GM18511 (cell line): Measurements from ENCODE around the gene FLT4.

ENCODE experiments used
- ATAC-seq: cut with Tn5 transposase; IDR thresholded peaks from one replicate; pipeline ENCODE4 v1.9.1; 2021; ENCODE audit warnings: mild to moderate bottlenecking, moderate library complexity; ENCODE audit not compliant: unreplicated experiment

The FLT4 gene

GRCh38 chr5:180627386-180628120 lies 21.8 kb downstream of the FLT4 start:
- ATAC-seq, result no peak

- ATAC-seq, result no peak
Observed at GRCh38 chr5:180626661-180627385, 22.6 kb downstream of the FLT4 start.

GRCh38 chr5:180625791-180626660 lies 23.4 kb downstream of the FLT4 start:
- no peak for ATAC-seq

- no peak for ATAC-seq
Observed at GRCh38 chr5:180625125-180625790, 24.1 kb downstream of the FLT4 start.

GRCh38 chr5:180624587-180624986 lies 24.8 kb downstream of the FLT4 start:
- no peak for ATAC-seq

- no peak for ATAC-seq
Observed at GRCh38 chr5:180623844-180624243, 25.6 kb downstream of the FLT4 start.

- no peak for ATAC-seq
Observed at GRCh38 chr5:180623411-180623834, 26.0 kb downstream of the FLT4 start.

GRCh38 chr5:180622910-180623309 lies 26.5 kb downstream of the FLT4 start:
- no peak for ATAC-seq

GRCh38 chr5:180621311-180621710 lies 28.1 kb downstream of the FLT4 start:
- no peak for ATAC-seq

GRCh38 chr5:180620014-180620413 lies 29.4 kb downstream of the FLT4 start:
- no peak for ATAC-seq

GRCh38 chr5:180619563-180619915 lies 29.9 kb downstream of the FLT4 start:
- no peak for ATAC-seq

- no peak for ATAC-seq
Observed at GRCh38 chr5:180618829-180619562, 30.4 kb downstream of the FLT4 start.

GRCh38 chr5:180618487-180618828 lies 30.9 kb downstream of the FLT4 start:
- no peak for ATAC-seq

GRCh38 chr5:180613814-180614188 lies 35.6 kb downstream of the FLT4 start:
- no peak for ATAC-seq

- no peak for ATAC-seq
Observed at GRCh38 chr5:180613188-180613813, 36.1 kb downstream of the FLT4 start.

GRCh38 chr5:180612683-180613082 lies 36.7 kb downstream of the FLT4 start:
- ATAC-seq, result no peak

GRCh38 chr5:180611140-180611850 lies 38.1 kb downstream of the FLT4 start:
- no peak for ATAC-seq

- no peak for ATAC-seq
Observed at GRCh38 chr5:180609817-180610550, 39.4 kb downstream of the FLT4 start.

- no peak for ATAC-seq
Observed at GRCh38 chr5:180609386-180609785, 40.0 kb downstream of the FLT4 start.
